ENCODE data around the gene BBLN.

Gene BBLN

GRCh38 chr9:128121924-128122808 lies 37.9 kb upstream of the BBLN start:
- no peak for DNase-seq (ENCODE audit: low read depth)
- TF ChIP-seq CTCF (IDR thresholded peaks at IDR 0.05; ENCODE audit: control insufficient read depth, extremely low read depth, insufficient read depth), result no peak
- no peak overlapping the region for H3K4me3 ChIP-seq (ENCODE audit: low read depth, low read length)

GRCh38 chr9:128122809-128123175 lies 37.3 kb upstream of the BBLN start:
- no peak overlapping the region for H3K4me3 ChIP-seq (ENCODE audit: low read depth, low read length)
- DNase-seq (ENCODE audit: low read depth), result no peak
- TF ChIP-seq CTCF (IDR thresholded peaks at IDR 0.05; ENCODE audit: control insufficient read depth, extremely low read depth, insufficient read depth), result no peak

GRCh38 chr9:128123451-128124080 lies 36.5 kb upstream of the BBLN start:
- no peak for TF ChIP-seq CTCF (IDR thresholded peaks at IDR 0.05; ENCODE audit: control insufficient read depth, extremely low read depth, insufficient read depth)
- DNase-seq (ENCODE audit: low read depth), result no peak
- H3K4me3 ChIP-seq (ENCODE audit: low read depth, low read length), result no peak overlapping the region

- H3K4me3 ChIP-seq (ENCODE audit: low read depth, low read length), result no peak overlapping the region
- DNase-seq (ENCODE audit: low read depth), result no peak
- no peak for TF ChIP-seq CTCF (IDR thresholded peaks at IDR 0.05; ENCODE audit: control insufficient read depth, extremely low read depth, insufficient read depth)
Measured at GRCh38 chr9:128124451-128124850, 35.6 kb upstream of the BBLN start.

- H3K4me3 ChIP-seq (ENCODE audit: low read depth, low read length), result no peak overlapping the region
- TF ChIP-seq CTCF (IDR thresholded peaks at IDR 0.05; ENCODE audit: control insufficient read depth, extremely low read depth, insufficient read depth), result peak; percentile 42
- no peak for DNase-seq (ENCODE audit: low read depth)
Measured at GRCh38 chr9:128124873-128125579, 35.0 kb upstream of the BBLN start.

GRCh38 chr9:128125580-128126354 lies 34.3 kb upstream of the BBLN start:
- peak overlapping the region; percentile 76 for H3K4me3 ChIP-seq (ENCODE audit: low read depth, low read length)
- DNase-seq (ENCODE audit: low read depth), result no peak
- no peak for TF ChIP-seq CTCF (IDR thresholded peaks at IDR 0.05; ENCODE audit: control insufficient read depth, extremely low read depth, insufficient read depth)
